ENCODE results near the gene EXOC6B.
"Not testable (repeated sequence)": the region's sequence is repeated elsewhere in the genome, so short reads cannot be mapped to it uniquely, and the experiment has no call there.

EXOC6B gene

DNA sequence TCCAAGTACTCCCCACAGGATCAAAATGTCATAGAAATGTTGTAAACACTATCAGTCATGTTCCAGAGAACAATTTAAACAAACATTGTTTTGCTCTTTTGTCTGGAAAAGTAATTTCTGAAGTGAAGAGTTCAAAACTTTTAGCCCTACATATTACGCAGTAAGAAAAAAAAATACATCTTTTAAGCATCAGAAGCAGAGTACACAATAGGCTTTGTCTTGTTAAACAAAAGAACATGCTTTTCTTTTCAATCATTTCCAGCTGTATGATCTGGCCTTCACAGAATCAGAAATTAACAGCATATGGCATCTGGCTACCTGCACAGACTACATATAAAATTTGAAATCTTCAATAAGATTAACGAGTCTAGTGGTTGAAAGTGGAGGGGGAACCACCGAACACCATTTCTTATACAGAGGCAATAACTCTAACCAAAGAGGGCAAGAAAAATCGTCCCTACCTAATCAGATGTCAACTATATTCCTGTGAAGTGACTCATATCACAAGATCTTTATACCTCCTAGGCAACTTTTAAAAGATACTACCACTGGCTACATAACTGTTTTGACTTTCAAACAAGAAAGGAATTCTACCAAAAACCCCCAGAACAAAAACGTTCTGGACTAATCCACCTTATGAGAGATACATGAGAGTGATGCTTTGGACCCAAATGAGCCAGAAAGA, 149.3 kb downstream of the EXOC6B start:
- no peak for DNase-seq

DNA sequence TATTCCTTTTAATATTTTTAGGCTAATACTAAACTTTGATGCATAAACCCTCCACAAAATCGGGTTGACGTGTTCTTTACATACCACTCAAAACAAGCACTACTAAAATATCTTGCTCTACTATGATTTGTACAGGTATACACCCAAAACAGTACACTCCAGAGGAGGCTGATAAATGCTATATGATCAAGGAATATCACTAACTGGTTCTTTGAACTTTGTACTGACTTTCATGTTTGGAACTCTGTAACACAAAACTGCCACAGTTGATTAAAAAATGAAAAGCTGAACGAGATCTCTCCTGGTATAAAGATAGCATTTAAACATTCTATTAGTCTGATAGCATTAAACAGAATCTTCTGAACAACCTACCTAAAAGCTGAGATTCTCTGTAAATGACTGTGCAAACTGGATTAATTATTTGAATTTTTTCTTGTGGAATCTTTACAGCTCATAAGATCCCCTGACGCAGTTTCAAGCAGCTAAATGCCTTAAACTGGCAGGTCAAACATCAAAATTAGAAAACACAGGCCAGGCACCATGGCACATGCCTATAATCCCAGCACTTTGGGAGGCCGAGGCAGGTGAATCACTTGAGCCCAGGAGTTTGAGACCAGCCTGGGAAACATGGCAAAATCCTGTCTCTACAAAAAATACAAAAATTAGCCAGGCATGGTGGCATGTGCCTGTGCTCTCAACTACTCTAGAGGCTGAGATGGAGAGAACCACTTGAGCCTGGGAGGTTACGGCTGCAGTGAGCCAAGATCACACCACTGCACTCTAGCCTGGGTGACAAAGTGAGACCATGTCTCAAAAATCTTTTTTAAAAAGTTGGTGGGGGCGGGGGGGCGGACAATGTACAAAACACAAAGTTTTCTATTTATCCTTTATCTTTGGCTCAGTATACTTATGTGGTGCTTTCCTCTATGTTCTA, 150.6 kb downstream of the EXOC6B start:
- DNase-seq: no peak

DNA sequence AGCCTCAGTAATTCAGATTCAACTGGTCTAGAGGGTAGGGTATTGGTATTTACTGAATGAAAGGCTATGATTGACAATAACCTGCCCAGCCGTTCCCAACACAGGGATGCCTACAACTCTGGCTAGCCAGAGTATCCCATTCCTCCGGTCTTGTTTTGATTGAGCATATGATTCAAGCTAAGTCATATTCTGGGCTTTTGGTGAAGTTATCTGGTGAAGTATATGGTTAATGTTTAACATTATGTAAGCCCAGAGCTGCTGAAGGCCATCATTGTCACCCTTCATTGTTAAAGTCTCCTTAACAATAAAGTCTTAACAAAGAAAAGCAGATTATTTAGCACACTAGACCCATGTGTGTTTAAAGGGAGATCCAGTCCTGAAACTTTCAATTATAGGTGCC, 152.6 kb downstream of the EXOC6B start:
- DNase-seq: no peak

DNA sequence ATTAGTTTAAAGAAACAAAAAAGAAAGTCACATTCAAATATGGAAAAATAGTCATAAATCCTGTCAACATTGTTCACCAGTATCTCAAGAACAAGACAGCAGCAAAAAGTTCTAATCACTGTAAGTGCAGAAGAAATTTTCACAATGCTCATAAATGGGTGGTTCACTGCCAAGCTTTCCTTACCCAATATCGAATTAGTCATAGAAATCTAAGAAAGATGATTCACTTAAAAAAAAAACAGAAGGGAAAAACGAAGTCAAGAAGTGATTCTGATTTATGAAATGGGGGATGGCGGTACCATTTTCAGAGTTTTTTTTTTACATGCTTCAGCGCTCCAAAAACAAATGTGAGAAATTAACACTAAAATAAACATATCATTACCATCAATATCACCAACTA, 156.7 kb downstream of the EXOC6B start:
- no peak for DNase-seq

DNA sequence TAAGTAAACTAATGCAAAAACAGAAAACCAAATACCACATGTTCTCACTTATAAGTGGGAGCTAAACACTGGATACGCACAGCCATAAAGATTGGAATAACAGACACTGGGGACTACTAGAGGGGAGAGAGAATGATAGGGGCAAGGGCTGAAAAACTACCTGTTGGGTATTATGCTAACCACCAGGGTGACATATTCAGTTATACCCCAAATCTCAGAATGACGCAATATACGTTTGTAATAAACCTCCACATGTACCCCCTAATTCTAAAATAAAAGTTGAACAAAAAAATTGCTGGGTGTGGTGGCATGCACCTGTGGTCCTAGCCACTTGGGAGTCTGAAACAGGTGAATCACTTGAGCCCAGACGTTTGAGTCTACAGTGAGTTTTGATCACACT, 157.2 kb downstream of the EXOC6B start:
- DNase-seq: no peak

DNA sequence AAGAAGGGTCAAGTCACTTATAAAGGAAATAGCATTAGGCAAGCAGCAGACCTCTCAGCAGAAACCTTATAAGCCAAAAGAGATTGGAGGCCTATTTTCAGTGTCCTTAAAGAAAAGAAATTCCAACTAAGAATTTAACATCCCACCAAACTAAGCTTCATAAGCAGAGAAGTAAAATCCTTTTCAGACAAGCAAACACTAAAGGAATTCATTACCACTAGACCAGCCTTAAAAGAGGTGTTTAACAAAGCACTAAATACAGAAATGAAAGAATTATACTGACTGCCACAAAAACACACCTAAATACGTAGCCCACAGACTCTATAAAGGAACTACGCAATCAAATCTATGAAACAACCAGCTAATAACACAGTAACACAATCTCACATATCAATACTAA, 160.4 kb downstream of the EXOC6B start:
- DNase-seq: no peak

DNA sequence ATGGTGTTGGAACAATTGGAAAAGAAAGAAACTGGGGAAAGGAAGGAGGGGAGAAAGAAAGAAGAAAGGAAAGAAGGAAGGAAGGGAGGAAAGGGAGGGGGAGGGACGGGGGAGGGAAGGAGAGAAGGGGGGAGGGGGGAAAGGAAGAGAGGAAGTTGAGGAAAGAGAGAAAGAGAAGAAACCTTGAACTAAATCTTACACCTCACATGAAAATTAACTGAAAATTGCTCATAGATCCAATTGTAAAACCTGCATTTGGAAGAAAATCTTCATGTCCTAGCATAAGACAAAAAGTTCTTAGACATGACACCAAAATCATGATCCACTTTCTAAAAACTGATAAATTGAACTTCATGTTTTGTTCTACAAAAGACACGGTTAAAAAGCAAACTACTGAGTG, 163.8 kb downstream of the EXOC6B start:
- DNase-seq: no peak

DNA sequence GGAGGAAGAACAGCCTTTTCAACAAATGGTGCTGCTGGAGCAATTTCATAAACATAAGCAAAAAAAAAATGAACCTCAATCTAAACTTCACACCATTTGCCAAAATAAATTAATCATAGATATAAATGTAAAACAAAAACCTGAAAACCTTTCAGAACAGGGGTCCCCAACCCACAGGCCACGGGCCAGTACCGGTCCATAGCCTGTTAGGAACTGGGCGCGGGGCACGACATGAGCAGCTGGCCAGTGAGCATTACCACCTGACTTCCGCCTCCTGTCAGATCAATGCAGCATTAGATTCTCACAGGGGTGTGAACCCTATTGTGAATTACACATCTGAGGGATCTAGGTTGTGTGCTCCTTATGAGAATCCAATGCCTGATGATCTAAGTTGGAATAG, 176.0 kb downstream of the EXOC6B start:
- no peak for DNase-seq

DNA sequence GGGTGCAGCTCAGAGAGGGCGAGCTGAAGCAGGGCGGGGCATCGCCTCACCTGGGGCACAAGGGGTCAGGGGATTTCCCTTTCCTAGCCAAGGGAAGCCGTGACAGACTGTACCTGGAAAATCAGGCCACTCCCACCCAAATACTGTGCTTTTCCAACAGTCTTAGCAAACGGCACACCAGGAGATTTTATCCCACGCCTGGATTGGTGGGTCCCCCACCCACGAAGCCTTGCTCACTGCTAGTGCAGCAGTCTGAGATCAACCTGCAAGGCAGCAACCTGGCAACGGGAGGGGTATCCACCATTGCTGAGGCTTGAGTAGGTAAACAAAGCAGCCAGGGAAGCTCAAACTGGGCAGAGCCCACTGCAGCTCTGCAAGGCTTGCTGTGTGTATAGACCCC, 184.6 kb downstream of the EXOC6B start:
- DNase-seq: not testable (repeated sequence)

DNA sequence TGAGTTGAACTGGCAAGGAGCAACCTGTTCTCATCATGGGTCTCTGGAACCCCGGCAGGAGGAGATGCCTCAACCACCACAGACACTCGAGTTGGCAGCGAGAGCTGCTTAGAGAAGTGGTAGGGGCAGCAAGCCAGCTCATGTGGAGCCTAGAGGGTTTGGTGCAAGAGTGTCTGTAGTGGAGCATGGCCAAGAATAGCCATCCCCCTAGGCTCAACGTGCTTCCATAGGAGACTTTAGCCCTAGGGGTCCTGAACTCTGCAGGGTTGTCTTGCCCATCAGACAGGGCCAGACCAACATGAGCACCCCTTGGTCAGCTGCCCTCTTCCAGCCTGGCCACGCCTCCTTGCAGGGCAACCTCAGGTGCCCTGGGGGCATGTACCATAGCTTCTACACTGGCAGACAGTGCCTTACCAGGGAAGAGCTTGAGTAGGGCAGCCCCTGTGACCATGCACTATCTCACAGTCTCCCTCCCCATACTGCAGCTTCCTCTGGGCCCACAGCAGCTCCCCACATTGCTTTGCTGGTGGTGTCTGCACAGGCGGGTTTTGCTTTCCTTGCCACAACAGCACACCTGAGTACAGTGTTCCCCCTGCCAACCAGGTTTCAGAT, 187.1 kb downstream of the EXOC6B start:
- no peak for DNase-seq

DNA sequence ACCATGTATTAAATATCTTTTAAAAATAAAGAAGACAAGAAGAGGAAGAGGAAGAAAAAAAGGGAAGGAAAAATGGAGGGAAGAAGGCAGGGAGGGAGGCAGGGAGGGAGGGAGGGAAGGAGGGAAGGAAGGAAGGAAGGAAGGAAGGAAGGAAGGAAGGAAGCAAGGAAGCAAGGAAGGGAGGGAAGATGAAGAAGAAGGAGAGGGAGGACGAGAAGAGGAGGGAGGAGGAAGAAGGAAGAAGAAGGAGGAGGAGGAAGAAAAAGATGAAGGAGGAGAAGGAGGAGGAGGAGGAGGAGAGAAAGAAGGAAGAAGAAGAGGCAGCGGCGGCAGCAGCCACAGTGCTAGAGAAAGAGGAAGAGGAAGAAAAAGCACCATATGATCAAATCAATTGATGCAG, 189.6 kb downstream of the EXOC6B start:
- DNase-seq: no peak

DNA sequence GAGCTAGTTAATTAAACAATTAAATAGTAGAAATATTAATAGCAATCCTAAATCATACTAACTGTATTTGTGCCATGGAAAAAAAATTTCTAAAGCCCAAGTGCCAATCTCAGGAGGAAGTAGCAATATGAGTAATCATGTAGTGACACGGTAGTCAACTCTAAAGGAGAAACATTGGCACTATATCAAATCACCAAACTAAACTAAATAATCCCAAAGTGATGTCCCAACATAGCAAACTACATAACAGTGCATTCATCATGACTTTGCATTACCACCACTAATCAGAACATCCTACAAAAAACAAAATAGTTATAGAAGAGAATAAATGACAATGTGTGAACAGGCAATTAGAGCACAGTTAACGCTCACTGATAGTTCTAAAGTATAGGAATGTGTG, 195.1 kb downstream of the EXOC6B start:
- DNase-seq: no peak

DNA sequence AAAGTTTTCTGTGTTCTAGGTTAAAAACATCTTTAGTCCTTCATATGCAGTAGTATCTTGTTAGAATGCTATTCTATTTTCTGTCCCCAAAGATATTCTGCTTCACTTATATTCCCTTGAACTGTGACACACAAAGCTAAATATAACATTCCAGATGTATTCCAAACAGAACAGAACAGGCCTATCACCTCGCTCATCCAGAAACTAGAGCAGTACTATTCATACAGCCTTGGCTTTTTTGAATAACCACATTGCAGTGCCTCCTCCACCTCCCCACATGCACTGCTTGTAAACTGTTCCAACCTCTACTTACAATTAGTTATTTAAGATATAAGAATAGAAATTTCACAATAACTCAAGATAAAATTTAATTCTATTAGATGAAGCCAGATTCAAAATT, 196.8 kb downstream of the EXOC6B start:
- no peak for DNase-seq

DNA sequence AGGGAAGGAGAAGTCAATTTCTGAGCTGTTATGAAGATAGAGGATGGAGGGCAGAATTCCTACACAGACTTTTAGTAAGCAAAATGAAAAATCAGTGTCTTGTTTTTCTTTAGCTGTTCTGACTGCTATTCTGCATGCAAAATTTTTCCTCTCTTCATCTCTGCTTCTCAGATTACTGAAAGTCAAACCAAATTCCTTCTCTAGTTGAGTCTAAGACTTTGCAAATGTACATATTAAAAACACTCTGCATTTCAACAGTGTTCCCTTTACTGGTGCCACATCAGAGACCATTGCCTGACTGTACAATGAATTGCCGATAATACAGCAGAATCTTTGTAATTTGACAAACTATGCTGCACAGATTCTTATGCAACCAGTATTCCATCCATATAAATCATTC, 198.8 kb downstream of the EXOC6B start:
- no peak for DNase-seq

DNA sequence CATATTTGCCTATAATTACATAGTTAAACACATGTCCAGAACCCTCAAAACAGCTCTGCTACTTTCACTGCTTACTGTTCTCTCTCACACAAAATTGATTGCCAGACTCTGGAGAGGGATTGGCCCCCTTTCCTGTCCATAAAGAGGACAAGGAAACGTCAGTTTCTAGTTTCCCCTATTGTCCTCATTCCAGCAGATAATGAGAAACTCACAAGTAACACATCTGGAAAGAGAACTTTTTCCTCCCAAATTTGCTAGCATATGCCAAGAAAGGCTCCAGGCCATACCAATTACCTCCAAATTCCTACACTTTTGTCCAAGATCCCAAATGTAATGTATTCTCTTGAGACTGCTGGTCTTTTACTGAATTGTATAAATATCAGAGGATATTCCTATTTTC, 200.5 kb downstream of the EXOC6B start:
- no peak for DNase-seq

DNA sequence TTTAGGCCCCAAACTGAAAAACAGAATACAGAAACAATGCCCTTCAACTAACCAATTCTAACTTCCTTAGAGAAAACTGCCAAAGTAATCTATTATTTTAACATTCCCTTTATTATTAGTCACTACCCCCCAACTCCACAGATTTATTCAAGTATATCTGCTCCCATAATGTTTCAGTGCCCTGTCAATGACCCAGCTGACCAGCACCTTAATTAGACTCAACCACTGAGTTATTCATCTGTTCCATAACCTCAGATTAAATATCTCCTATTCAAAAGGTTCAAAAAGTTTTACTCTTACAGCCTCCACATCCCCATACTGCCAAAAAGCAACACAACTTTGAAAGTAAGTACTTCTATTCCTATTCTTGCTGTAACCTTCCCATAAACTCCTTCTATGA, 202.4 kb downstream of the EXOC6B start:
- DNase-seq: no peak

DNA sequence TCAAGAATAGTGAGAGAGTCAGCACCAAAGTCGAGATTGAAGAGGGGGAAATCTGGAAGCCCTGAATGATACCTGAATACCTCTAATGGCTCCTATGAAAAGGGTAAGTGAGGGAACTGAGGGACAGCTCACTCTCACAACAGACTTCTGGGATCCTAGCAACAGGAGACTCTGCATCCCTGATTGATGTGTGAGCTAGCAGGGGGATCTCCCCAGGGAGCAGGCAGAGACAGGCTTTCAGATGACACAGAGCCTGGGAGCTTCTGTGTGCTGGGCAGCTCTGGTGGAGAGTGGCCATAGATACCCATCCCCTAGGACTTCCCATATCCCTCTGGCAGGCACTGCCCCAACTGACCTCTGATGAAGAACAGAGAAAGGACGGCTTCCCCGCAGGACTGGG, 206.2 kb downstream of the EXOC6B start:
- no peak for DNase-seq

DNA sequence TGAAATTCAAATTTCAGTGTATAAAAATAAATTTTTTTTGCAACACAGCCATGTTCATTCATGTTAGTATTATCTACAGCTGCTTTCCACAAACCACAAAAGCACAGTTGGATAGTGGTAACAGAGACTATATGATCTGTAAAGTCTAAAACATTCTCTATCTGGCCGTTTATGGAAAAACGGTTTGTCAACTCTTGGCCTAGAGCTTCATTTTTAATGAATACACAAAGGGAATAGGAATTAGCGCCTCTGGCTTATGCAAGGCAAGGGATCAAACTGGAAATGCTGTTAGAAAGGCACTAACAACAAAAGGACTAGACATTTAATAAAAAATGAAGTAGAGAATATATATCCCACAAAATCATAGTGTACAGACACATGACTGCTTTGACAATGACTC, 211.9 kb downstream of the EXOC6B start:
- no peak for DNase-seq

DNA sequence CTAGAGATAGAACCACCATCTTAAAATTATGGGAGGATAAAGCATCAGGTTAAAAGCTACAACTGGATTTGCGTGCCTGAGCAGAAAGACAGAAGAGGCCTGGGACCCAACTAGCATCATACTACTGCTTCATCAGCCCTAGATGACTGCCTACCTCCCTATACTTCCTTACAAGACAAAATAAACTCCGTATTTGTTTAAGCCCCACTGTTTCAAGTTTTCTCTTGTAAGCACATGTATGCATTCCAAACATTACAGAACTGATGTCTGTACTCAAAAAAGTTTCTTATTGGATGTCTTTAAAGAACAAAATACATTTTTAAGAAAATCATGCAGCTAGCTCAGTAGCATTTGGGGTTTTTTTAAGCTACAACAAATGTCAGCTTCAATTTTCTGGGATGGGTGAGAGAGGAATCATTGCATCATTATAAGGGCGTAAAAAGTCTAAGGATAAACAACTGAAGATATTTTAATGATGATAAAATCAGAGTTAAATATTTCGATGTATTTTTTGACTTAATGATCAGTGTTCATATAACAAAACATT, 213.1 kb downstream of the EXOC6B start:
- no peak for DNase-seq

DNA sequence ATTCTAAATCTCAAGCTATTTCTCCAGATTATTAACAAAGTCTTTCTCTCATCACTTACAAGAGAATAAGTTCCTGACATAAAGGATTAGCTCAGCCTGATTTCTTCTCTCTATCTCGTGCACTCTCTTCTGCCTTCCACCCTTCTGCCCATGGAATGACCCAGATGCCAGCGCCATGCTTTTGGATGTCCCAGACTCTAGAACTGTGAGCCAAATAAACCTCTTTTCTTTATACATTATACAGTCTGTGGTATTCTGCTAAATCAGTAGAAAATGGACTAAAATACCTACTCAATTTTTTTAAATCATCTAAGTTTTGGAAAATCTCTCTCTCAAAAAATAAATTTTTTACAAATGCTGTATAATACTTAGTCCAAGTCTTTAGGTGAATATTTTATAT, 218.6 kb downstream of the EXOC6B start:
- no peak for DNase-seq

DNA sequence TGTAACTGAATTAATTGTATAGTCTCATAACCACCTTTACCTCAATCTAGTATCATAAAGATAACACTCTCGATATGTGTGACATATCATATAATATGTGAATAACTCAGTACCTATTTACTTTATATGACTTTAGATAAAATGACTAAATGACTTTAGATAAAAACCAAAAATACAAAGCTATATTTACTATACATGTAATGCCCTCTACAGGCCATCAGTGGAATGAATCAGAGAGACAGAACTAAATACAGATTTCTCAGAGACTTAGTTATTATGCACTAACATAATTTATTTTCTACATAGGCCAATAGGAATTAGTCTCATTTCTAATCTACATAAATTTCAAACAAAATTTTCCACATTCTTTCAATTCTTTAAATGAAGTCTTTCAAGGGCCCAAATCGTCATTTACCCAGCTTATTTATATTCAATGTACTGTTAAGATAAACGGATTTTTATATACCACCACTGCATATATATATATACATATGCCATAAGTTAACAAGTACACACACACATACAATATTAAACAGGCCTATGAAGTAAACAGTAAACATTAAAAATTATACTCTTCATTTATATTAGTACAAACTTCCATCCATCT, 219.9 kb downstream of the EXOC6B start:
- no peak for DNase-seq

DNA sequence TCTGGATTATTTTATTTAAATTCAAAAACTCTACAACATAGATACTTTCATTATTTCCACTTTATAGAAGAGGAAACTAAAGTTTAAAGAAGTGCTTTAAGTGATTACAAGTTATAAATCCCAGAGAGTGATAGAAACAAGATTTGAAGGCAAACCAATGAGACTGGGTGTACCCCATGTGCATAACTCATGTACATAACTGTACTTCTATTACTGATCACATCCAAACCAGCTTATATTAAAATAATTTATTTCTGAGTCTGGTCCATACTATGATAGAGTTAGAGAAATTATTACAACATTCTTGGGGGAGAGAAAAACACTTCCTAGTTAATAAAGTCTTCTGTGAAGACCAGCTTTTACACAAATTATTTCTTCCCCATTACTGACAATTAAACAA, 221.4 kb downstream of the EXOC6B start:
- no peak for DNase-seq

DNA sequence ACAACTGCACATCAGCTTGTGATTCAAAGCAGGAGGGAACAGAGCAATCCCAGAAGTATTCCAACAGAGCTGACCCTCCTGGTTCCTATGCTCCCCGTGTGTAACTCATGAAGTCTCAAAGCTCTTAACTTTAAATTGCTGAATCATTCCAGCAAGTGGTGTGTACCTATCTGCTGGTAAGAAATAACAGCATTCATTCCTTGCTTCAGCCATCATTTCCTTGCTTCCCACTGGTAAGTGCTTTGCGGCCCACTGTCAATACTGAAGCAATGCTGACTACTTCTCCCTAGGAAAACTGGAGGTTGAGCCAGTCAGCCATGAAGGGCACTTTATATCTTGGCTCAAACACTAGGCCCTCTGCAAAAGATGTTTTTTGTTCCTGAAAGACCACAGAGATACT, 222.4 kb downstream of the EXOC6B start:
- DNase-seq: no peak
